MM.1S (cell line): ENCODE results near the gene ABCC11.

Source experiments
- DNase-seq: peaks from one replicate; pipeline ENCODE4 v3.0.0-alpha.2; 2015
- H2AFZ ChIP-seq: fragments of 300-600 bp; sonication (generic); 2 replicates; pipeline ENCODE4 v1.6.0; 2016; ENCODE audit warnings: antibody characterized with exemption, low read length
- H3F3A ChIP-seq: fragments of 300-600 bp; sonication (generic); 2 replicates; pipeline ENCODE4 v1.6.1; 2016; ENCODE audit warnings: mild to moderate bottlenecking, antibody characterized with exemption, low read length, moderate library complexity, mixed read lengths; ENCODE audit not compliant: insufficient read depth
- H3K27ac ChIP-seq: fragments of 300-600 bp; sonication (generic); 2 replicates; pipeline ENCODE4 v1.5.1; 2016; ENCODE audit warnings: mild to moderate bottlenecking, low read length
- H3K27me3 ChIP-seq: fragments of 300-600 bp; sonication (generic); replicated peaks from 2 replicates; pipeline ENCODE4 v1.6.0; 2016; ENCODE audit warnings: low read length; ENCODE audit not compliant: insufficient read depth
- H3K36me3 ChIP-seq: fragments of 300-600 bp; sonication (generic); replicated peaks from 2 replicates; pipeline ENCODE4 v1.6.1; 2016; ENCODE audit warnings: mild to moderate bottlenecking, low read length, mixed read lengths; ENCODE audit not compliant: insufficient read depth
- H3K4me1 ChIP-seq: fragments of 300-600 bp; sonication (generic); 2 replicates; pipeline ENCODE4 v1.6.1; 2016; ENCODE audit warnings: low read length, mixed read lengths
- H3K4me2 ChIP-seq: fragments of 300-600 bp; sonication (generic); 2 replicates; pipeline ENCODE4 v1.6.0; 2016; ENCODE audit warnings: low read depth, low read length
- H3K4me3 ChIP-seq: fragments of 300-600 bp; sonication (generic); 2 replicates; pipeline ENCODE4 v1.5.1; 2016; ENCODE audit warnings: low read length, mixed read lengths
- H3K79me2 ChIP-seq: fragments of 300-600 bp; sonication (generic); 2 replicates; pipeline ENCODE4 v1.6.1; 2016; ENCODE audit warnings: mixed run types, low read length, mixed read lengths
- H3K9ac ChIP-seq: fragments of 300-600 bp; sonication (generic); 2 replicates; pipeline ENCODE4 v1.6.1; 2016; ENCODE audit warnings: low read length, mixed read lengths
- H3K9me2 ChIP-seq: fragments of 300-600 bp; sonication (generic); replicated peaks from 2 replicates; pipeline ENCODE4 v1.6.1; 2016; ENCODE audit warnings: mild to moderate bottlenecking, low read length, mixed read lengths; ENCODE audit not compliant: insufficient read depth
- H3K9me3 ChIP-seq: fragments of 300-600 bp; sonication (generic); replicated peaks from 2 replicates; pipeline ENCODE4 v1.6.1; 2016; ENCODE audit warnings: mild to moderate bottlenecking, low read length, mixed read lengths; ENCODE audit not compliant: insufficient read depth
- H4K20me1 ChIP-seq: fragments of 300-600 bp; sonication (generic); 2 replicates; pipeline ENCODE4 v1.6.1; 2016; ENCODE audit warnings: mild to moderate bottlenecking, low read length, moderate library complexity, mixed read lengths; ENCODE audit not compliant: insufficient read depth
- CTCF ChIP-seq: fragments of 300-600 bp; sonication (generic); IDR thresholded peaks from 2 replicates; pipeline ENCODE4 v1.5.1; 2016; ENCODE audit warnings: antibody characterized with exemption, low read length, mixed read lengths
- EZH2 ChIP-seq: fragments of 300-600 bp; sonication (generic); optimal IDR thresholded peaks from 2 replicates; pipeline ENCODE3; 2017; ENCODE audit warnings: low read depth, mild to moderate bottlenecking, antibody characterized with exemption, low read length, mixed read lengths
- EZH2phosphoT487 ChIP-seq: fragments of 300-600 bp; sonication (generic); IDR thresholded peaks from 2 replicates; pipeline ENCODE4 v1.6.1; 2018; ENCODE audit warnings: antibody characterized with exemption, low read length

Gene ABCC11

GRCh38 chr16:48235058-48235555 lies 12.2 kb downstream of the ABCC11 start:
- H3F3A ChIP-seq = no peaks in the 10 kb centered on the region
- no peaks in the 10 kb centered on the region for H3K4me1 ChIP-seq
- no peak overlapping the region for H3K4me2 ChIP-seq
- no peaks in the 10 kb centered on the region for H3K36me3 ChIP-seq
- no peaks in the 10 kb centered on the region for H3K9me3 ChIP-seq
- H2AFZ ChIP-seq = no peak overlapping the region
- DNase-seq = no peak
- no peaks in the 10 kb centered on the region for H3K9me2 ChIP-seq
- no peak overlapping the region for H3K27ac ChIP-seq
- TF ChIP-seq EZH2phosphoT487 (no peak), CTCF (no peak), EZH2 (no peak)
- H4K20me1 ChIP-seq = no peaks in the 10 kb centered on the region
- no peaks in the 10 kb centered on the region for H3K27me3 ChIP-seq
- H3K79me2 ChIP-seq = no peaks in the 10 kb centered on the region
- no peak overlapping the region for H3K4me3 ChIP-seq
- no peak overlapping the region for H3K9ac ChIP-seq

- Histone ChIP-seq H4K20me1 (no peaks in the 10 kb centered on the region), H3F3A (no peaks in the 10 kb centered on the region), H3K36me3 (no peaks in the 10 kb centered on the region), H3K4me1 (no peaks in the 10 kb centered on the region), H3K9me2 (no peaks in the 10 kb centered on the region), H3K79me2 (no peaks in the 10 kb centered on the region), H3K4me2 (no peak overlapping the region), H3K27ac (no peak overlapping the region), H2AFZ (no peak overlapping the region), H3K9me3 (no peaks in the 10 kb centered on the region), H3K27me3 (no peaks in the 10 kb centered on the region), H3K4me3 (no peak overlapping the region), H3K9ac (no peak overlapping the region)
- TF ChIP-seq CTCF (no peak), EZH2 (no peak), EZH2phosphoT487 (no peak)
- no peak for DNase-seq
Observed at GRCh38 chr16:48234630-48235029, 12.7 kb downstream of the ABCC11 start.

- no peak overlapping the region for H3K27ac ChIP-seq
- H3K4me1 ChIP-seq = no peaks in the 10 kb centered on the region
- no peaks in the 10 kb centered on the region for H3K36me3 ChIP-seq
- peak overlapping the region; percentile 16; the same call in 1 of the 2 replicates for H3K9ac ChIP-seq
- no peaks in the 10 kb centered on the region for H3K9me2 ChIP-seq
- no peaks in the 10 kb centered on the region for H4K20me1 ChIP-seq
- H3K4me3 ChIP-seq = peak overlapping the region; percentile 6; the same call in 1 of the 2 replicates
- H3K27me3 ChIP-seq = no peaks in the 10 kb centered on the region
- peak; percentile 54 for DNase-seq
- no peaks in the 10 kb centered on the region for H3K79me2 ChIP-seq
- peak overlapping the region; percentile 54 for H3K4me2 ChIP-seq
- no peaks in the 10 kb centered on the region for H3K9me3 ChIP-seq
- peak overlapping the region; percentile 73 for H2AFZ ChIP-seq
- H3F3A ChIP-seq = no peaks in the 10 kb centered on the region
- TF ChIP-seq CTCF = no peak
- TF ChIP-seq EZH2 = no peak
- TF ChIP-seq EZH2phosphoT487 = no peak
Observed at GRCh38 chr16:48232493-48233040, 14.8 kb downstream of the ABCC11 start.
